GM18868 (cell line): ENCODE measurements around the gene CLMP.
"Not testable (repeated sequence)": the region's sequence is repeated elsewhere in the genome, so short reads cannot be mapped to it uniquely, and the experiment has no call there.

ENCODE experiments used
- ATAC-seq: cut with Tn5 transposase; IDR thresholded peaks from one replicate; pipeline ENCODE4 v1.9.1; 2021; ENCODE audit warnings: mild to moderate bottlenecking, moderate library complexity; ENCODE audit not compliant: unreplicated experiment

CLMP gene

DNA sequence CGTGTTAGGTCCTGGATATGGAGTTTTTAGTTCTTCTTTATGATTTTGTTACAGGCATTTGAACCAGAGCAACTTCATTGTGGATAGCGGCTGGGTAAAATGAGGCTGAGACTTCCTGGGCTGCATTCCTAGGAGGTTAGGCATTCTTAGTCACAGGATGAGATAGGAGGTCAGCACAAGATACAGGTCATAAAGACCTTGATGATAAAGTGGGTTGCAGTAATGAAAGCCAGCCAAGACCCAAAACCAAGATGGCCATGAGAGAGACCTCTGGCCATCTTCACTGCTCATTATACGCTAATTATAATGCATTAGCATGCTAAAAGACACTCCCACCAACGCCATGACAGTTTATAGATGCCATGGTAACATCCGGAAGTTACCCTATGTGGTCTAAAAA, 23.4 kb upstream of the CLMP start:
- no peak for ATAC-seq

DNA sequence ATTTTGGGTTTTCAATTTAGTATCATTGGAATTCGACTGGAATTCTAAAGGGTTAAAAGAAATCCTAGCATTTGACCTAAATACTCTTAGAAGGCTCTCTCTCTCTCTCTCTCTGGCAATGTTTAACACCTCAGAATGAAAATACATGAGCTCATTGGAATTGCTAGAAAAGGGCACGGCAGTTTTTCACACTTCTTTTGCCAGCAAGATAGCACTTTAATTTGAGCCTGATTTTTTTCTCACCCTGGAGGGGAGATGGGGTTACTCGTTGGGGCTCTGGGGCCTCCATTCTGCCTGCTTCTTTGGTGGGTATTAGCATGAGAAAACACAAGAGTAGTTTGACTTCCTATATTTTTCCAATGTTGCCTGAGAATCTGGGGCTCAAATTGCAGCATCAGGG, 22.8 kb upstream of the CLMP start:
- ATAC-seq, result no peak

DNA sequence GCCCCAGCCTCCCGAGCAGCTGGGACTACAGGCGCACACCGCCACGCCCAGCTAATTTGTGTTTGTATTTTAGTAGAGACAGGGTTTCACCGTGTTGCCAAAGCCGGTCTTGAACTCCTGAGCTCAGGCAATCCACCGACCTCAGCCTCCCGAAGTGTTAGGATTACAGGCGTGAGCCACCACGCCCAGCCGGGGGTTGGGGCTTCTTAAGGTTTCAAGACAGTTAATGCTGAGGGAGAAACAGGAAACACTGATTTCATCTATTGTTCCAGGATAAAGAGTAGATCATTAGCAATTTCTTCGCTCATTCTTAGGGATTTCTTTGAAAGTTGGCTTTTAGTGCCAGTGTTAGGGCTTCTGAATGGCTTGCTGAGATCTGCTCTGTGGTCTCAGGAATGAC, 21.2 kb upstream of the CLMP start:
- no peak for ATAC-seq

DNA sequence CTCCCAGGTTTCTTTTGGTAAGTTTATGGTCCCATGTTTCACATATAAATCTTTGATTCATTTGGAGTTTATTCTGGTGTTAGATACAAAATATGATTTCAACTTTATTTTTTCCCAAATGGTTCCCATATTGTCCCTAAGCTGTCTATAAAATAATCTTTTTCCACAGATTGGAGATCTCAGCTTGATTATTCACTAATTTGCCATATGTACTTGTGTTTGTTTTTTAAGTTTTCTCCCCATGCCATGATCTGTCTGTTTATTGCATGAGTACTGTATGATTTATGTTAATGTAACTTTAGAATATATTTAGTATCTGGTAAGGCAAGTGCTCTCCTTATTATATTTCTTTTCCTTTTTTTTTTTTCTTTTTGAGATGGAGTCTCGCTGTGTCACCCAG, 19.9 kb upstream of the CLMP start:
- no peak for ATAC-seq

- ATAC-seq, result no peak
These were observed 19.3 kb upstream of the CLMP start for GRCh38 chr11:123214396-123214795.

GRCh38 chr11:123213307-123213771, 18.3 kb upstream of the CLMP start:
- ATAC-seq, result no peak

- ATAC-seq, result no peak
These were observed 17.4 kb upstream of the CLMP start for GRCh38 chr11:123212406-123212805.

DNA sequence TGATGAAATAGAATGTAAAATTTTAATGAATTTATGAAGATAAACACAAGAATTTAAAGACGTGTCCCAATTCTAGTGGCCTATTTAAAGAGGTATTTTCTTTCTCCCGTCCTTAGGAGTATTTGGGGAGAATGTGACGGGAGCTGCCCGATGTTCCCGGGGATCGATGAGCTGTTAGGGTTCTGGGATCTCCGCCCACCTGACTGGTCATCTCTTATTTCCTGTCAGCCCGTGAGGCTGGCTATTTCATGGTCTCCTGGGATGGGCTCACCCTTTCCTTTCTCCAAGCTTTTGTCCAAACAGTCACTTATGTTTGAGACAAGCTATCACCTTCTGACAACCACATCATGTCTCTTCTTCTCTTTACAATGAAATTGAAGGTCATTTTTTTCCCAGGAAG, 16.9 kb upstream of the CLMP start:
- no peak for ATAC-seq

- no peak for ATAC-seq
These were observed 16.3 kb upstream of the CLMP start for GRCh38 chr11:123211149-123211852.

DNA sequence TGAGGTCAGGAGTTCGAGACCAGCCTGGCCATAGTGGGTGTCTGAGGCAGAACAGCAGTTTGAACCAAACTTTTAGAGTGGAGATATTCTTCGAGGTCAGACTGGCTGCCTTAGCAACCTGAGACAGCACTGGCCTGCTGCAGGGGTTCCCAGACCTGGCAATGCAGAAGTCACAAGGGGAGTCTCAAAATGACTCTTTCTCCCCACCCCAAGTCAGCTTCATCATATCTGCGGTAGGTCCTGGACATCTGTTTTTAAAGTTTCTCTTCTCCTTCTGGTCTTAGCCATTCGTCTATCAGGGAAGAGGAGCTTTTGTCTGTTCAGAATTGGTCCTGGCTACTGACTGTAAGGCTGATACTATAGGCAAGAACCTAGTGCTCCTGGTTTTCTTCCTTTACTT, 14.5 kb upstream of the CLMP start:
- ATAC-seq, result no peak

DNA sequence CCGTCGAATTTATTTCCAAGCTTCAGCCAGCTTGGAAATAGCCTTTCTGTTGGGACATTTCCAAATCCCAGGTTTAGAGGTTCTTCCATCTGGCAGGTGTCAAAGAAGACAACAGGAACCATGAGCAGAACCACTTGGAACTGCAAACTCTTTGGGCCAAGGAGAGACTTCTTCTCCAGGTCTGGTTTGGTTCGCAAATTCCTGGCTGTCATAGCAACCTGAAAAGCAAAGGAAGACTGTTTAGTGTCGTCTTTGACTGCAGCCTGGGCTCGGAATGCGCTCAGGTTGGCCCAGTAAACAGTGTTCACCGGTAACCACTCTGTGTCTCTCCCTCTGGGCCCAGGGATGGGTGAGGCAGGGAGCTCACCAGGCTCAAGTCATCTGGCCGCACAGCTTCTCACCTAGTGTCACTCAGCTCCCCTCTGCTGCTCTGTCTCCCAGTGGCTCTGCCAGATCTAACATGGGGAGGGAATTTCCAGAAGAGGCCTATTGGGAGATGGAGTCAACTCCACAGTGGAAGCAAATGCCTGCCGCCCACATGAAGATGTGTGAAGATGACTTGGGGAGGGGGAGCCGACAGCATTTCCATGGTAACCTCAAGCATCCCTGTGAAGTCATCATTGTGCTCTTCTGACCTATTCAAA, 11.9 kb upstream of the CLMP start:
- ATAC-seq, result no peak

GRCh38 chr11:123206055-123206454, 11.0 kb upstream of the CLMP start:
- not testable (repeated sequence) for ATAC-seq

DNA sequence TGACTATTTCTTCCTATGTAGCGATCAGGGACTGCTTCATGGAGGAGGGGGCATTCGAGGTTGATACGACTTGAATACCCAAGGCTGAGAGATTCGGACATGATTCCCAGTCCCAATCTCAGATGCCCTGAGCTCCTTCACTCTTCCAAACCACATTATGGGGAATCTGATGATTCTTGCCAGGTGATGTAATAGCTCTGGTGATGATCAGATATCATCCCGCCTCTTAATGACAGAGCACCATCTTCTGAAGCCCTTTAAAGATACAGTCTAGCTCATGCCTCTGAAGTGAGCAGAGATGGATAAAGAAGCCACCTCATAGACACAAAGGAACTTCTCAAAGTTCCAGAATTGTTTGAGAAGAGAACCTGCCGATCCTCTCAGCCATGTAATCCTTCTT, 8.9 kb upstream of the CLMP start:
- ATAC-seq, result no peak

DNA sequence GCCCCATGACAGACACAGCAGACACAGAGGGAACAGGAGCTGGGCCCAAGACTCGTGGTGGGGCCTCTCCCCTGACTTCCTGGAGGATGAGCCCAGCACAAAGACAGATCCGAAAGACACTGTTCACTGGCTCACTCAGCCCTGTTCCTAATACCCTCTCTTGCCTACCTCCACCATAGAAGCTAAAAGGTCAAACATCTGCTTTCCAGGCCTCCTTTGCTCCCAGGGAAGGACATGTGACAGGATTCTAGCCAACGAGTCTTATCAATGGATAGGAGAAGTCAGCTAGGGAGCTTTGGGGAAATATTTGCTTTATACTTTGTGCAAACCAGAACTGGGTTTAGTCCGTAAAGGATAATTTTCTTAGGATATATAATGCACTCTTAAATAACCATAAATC, 8.4 kb upstream of the CLMP start:
- ATAC-seq, result no peak

DNA sequence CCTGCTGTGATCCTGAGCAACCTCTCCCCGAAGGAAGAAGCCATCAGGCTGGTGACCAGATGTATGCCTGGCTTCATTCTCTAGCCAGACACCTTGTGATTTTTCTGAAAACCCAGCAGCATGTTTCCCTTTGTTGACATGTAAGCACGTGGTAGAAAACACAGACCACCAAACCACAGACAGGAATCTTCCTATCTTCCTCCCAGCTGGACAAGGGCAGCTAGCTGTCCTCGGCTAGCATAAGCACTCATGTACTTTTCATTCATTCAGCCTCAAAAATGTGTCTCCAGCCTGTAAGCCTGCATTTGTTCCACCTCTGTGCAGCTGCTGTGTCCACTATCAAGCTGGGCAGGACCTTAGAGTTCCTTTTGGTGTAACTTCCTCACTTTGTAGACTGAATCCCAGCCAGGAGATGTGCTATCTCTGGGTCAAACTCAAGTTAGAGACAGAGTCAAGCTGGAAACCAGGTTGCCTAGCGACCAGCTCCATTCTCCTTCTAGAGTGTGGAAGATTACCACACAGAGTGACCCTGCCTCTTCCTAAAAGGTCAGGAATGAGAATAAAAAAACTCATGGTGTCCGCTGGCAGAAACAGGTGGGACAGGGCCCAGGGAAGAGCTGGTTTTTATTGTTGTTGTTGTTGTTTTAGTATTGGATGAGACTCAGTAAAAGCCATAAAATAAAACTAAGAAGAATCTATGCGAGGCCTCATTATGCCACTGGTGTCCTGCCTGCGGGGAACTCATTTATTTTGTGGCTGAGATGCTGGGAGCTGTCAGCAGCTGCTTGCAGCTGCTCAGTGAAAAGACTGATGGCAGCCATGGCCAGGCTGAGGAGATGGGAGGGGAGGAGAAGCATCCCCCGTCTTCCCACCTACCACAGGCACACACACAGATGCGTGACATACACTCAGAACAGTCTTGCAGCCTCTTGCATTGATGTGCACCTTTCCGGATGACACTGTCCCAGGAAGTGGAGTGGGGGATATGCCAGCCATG, 7.4 kb upstream of the CLMP start:
- ATAC-seq, result no peak

GRCh38 chr11:123200264-123200663, 5.2 kb upstream of the CLMP start:
- ATAC-seq, result no peak

GRCh38 chr11:123197711-123198110, 2.7 kb upstream of the CLMP start:
- ATAC-seq, result no peak

- ATAC-seq, result no peak
These were observed 1.1 kb upstream of the CLMP start for GRCh38 chr11:123196060-123196714.

DNA sequence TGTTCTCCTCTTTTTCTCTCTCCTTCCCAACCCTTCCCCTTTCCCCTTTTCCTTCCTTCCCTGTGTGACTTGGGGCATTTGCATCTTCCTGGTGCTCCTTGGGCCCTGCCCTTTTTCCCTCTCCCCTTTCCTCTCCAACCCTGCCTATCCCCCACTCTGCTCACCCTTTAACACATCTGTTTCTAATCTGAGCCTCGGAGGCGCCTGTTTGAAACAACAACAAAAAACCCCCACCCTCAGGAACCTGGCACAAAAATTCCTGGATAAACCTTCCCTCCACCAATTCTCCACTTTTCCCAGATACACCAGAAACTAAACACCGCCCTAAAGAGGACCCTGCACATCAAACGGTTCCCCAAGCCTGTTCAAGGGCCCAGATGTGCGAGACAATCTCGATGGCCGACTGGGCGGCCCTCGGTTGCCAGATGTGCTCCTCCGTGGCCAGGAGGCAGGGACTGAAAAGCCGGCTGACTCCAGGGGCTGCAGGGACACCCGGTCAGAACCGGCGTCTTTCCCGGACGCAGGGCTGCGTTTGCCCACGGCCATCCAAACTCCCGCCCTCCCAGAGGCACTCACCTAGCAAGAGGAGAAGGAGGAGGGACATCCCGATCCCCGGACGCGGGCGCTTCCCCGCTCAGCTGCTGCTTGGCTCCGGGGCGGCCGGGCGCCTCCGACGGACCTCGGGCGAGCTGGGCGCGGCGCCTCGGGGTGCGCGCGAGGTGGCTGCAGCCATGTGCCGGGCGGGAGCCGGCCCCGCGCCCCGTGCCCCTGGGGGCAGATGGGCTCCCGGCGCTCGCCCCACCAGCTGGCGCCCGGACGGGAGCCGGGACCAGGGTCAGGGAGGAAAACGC, 486 bp downstream of the CLMP start:
- no peak for ATAC-seq

GRCh38 chr11:123193742-123194141, 1.3 kb downstream of the CLMP start:
- no peak for ATAC-seq
